ENCODE data around the gene KIF5C.

DNA sequence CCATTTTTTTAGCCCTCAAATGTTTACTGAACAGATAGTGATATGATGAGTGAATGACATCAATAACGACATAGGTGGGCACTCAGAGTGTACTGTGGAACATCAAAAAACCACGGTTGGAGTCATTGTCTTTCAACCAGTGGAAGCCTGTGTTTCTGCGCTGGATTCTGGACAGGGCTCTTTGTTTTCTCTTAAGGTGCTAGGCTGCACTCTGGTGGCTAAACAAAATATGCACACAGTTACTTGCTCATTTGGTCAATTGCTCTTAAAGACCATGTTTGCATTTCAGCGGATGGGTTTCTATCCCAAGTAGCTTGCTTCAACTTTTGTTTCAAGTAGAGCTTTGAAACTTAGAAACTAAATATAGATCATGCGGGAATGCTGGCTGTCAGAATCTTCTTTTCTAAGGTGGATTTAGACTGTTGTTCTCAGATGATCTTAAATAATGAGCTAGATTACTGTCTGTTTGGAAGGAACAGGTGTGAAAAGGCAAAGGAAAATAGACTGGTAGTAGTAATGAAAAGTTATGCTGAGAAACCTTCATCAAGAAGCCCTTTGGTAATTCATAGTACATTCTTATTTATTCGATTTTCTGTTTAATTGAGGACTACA, 115.0 kb downstream of the KIF5C start:
- TF ChIP-seq, protein P1, sequence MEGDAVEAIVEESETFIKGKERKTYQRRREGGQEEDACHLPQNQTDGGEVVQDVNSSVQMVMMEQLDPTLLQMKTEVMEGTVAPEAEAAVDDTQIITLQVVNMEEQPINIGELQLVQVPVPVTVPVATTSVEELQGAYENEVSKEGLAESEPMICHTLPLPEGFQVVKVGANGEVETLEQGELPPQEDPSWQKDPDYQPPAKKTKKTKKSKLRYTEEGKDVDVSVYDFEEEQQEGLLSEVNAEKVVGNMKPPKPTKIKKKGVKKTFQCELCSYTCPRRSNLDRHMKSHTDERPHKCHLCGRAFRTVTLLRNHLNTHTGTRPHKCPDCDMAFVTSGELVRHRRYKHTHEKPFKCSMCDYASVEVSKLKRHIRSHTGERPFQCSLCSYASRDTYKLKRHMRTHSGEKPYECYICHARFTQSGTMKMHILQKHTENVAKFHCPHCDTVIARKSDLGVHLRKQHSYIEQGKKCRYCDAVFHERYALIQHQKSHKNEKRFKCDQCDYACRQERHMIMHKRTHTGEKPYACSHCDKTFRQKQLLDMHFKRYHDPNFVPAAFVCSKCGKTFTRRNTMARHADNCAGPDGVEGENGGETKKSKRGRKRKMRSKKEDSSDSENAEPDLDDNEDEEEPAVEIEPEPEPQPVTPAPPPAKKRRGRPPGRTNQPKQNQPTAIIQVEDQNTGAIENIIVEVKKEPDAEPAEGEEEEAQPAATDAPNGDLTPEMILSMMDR (conservative IDR thresholded peaks at IDR 0.05; ENCODE audit: low read length): peak; percentile 85
- no peak for TF ChIP-seq EZH2phosphoT487 (IDR thresholded peaks at IDR 0.05; ENCODE audit: borderline replicate concordance, low read depth, low read length)

Measured in OCI-LY7 (cell line).